Transverse colon (tissue), 4 donors: Measurements from ENCODE around the gene WASF2. TPM values are rescaled to one million over a fixed set of nuclear protein-coding genes. Genes with fewer than 3 reads are reported as not detected.

Source experiments
- DNase-seq: peaks from one replicate; pipeline ENCODE4 v3.0.0-alpha.2; 2019
- H3K27ac ChIP-seq, 4 donors: fragments of 200-600 bp; sonication (generic); 2 replicates each; pipeline ENCODE4 v1.5.1; 2016 to 2018; ENCODE audit warnings: inconsistent platforms in 4 of 4
- H3K27me3 ChIP-seq: fragments of 200-600 bp; sonication (generic); 2 replicates; pipeline ENCODE4 v1.5.1; 2017; ENCODE audit warnings: inconsistent platforms
- H3K36me3 ChIP-seq, 4 donors: fragments of 200-600 bp; sonication (generic); 2 replicates each; pipeline ENCODE4 v1.5.1; 2017 to 2019; ENCODE audit warnings: inconsistent platforms in 4 of 4
- H3K4me1 ChIP-seq, 4 donors: fragments of 200-600 bp; sonication (generic); 2 replicates each; pipeline ENCODE4 v1.5.1; 2017 to 2020; ENCODE audit warnings: inconsistent platforms in 4 of 4
- H3K4me3 ChIP-seq, 4 donors: fragments of 200-600 bp; sonication (generic); 1 replicate in 1 of 4; 2 replicates in 3 of 4; pipeline versions ENCODE4 v1.5.1 to v1.6.1; 2017 to 2019; ENCODE audit warnings: inconsistent platforms in 4 of 4
- H3K9me3 ChIP-seq, 2 donors: fragments of 200-600 bp; sonication (generic); 2 replicates each; pipeline ENCODE4 v1.5.1; 2017 to 2019; ENCODE audit warnings: inconsistent platforms in 2 of 2
- EP300 ChIP-seq: sonication (generic); formaldehyde crosslinking; IDR thresholded peaks from one replicate; pipeline ENCODE4 v1.6.1; 2017; ENCODE audit warnings: antibody characterized with exemption, low read depth
- POLR2A ChIP-seq: fragments of 450-650 bp; IDR thresholded peaks from one replicate; pipeline ENCODE4 v1.6.1; 2016; ENCODE audit warnings: antibody characterized with exemption, mild to moderate bottlenecking, moderate library complexity
- POLR2AphosphoS5 ChIP-seq, 3 donors: sonication (generic); formaldehyde crosslinking; IDR thresholded peaks; one replicate each; pipeline ENCODE4 v1.6.1; 2016; ENCODE audit warnings: antibody characterized with exemption in 3 of 3
- WGBS, 2 donors: methylation state at CpG; one replicate each; pipeline ENCODE4 v1.1.5; 2018; ENCODE audit warnings: low coverage in 1 of 2; 5-methylcytosine and 5-hydroxymethylcytosine counted together
- in situ Hi-C, 4 donors: fragments of 200-750 bp; cut with MboI; loops; one replicate each; pipeline versions ENCODE4 v1.15.0 to v1.15.1; 2017; ENCODE audit warnings: low sequenced_read_pairs in 3 of 4, low pct_ligation_motif_present in 1 of 4, low pct_unique_long_range_greater_than_20kb in 1 of 4
- intact Hi-C: fragments of 100-400 bp; cut with DNase I; formaldehyde crosslinking; loops from one replicate; pipeline ENCODE4 v1.15.1; 2023; ENCODE audit warnings: low total_unique reads
- total RNA-seq, 4 donors: library from RNA; depleted of rRNA; stranded (reverse); fragments of >200 nt; gene quantifications; one replicate each; pipeline ENCODE4 v1.1.0, GENCODE V29; 2016
- TF ChIP-seq, protein P1 (sequence below), 5 experiments: fragments of 200-600 bp in 3 of 5; fragments of 450-650 bp in 2 of 5; sonication (generic) in 3 of 5; IDR thresholded peaks; 1 replicate in 2 of 5; 2 replicates in 3 of 5; pipeline ENCODE4 v1.5.1; 2016 to 2017; ENCODE audit warnings: antibody characterized with exemption in 5 of 5, inconsistent platforms in 3 of 5, mild to moderate bottlenecking in 2 of 5, moderate library complexity in 1 of 5

The WASF2 gene
- total RNA-seq, 4 donors from 2014 or later, result 34.6 to 114 (median 60.9) TPM

DNA sequence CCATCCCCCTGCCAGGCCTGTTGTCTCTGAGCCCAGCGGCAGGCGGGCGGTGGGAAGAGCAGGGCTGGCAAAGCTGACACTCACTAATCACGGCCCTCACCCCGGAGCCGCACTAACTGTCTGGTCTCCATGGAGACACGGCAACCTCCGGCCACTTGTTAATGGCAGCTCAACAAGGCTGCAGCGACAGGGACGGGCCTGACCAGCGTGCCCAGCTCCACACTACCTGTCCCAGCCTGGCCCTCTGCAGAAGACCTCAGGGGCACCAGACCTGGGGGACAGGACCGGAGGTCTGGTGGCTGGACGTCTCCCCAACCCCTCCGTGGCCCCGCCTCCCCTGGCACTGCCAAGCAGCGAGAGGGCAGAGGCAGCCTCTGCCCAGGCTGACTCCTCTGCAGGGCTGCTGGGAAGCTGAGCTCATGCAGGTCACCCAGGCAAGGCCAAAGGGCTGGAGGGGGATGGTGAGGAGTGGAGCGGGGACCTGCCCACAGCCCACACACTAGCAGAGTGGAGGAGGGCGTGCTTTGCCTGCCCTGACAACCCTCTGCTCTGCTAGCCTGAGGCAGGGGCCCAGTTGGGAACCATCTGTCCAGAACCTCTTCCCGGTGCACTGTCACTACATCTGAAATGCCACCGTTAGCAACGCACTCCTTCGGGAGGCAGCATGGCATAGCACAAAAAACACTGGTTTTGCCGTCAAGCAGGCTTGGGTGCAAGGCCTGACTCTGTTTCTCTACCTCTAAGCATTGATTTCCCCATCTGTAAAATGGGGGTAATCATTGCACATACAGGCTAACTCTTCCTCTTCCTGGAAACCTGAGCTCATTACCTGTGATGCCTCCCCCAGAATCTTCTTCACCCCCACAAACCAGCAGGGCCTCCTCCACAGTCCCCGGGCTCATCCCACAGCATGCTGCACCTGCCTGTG lies 29.6 kb upstream of the WASF2 start:
- no peak overlapping the region for H3K4me3 ChIP-seq
- WGBS, 2 donors, result 61 to 90% methylated on average over 4 to 16 of the region's 24 CpGs
- peak; percentile 36 for DNase-seq
- no peaks in the 10 kb centered on the region for H3K9me3 ChIP-seq
- in situ Hi-C loops, result no loop called here
- no peaks in the 10 kb centered on the region for H3K36me3 ChIP-seq
- peaks cover 45 to 76% (median 62%) of the 10 kb centered on the region in 4 donors for H3K4me1 ChIP-seq
- H3K27ac ChIP-seq, result peak overlapping the region; percentile 80 to 91 (median 84)
- no peaks in the 10 kb centered on the region for H3K27me3 ChIP-seq
- TF ChIP-seq EP300 (no peak), POLR2A (no peak), POLR2AphosphoS5 (IDR thresholded peaks at IDR 0.05) (no peak)
- TF ChIP-seq, protein P1, sequence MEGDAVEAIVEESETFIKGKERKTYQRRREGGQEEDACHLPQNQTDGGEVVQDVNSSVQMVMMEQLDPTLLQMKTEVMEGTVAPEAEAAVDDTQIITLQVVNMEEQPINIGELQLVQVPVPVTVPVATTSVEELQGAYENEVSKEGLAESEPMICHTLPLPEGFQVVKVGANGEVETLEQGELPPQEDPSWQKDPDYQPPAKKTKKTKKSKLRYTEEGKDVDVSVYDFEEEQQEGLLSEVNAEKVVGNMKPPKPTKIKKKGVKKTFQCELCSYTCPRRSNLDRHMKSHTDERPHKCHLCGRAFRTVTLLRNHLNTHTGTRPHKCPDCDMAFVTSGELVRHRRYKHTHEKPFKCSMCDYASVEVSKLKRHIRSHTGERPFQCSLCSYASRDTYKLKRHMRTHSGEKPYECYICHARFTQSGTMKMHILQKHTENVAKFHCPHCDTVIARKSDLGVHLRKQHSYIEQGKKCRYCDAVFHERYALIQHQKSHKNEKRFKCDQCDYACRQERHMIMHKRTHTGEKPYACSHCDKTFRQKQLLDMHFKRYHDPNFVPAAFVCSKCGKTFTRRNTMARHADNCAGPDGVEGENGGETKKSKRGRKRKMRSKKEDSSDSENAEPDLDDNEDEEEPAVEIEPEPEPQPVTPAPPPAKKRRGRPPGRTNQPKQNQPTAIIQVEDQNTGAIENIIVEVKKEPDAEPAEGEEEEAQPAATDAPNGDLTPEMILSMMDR (IDR thresholded peaks at IDR 0.05), result no peak
- intact Hi-C loops, result loop anchor here (5.0 kb wide), 1 partner anchor 1222 kb away; no protein-coding TSS in a partner anchor

DNA sequence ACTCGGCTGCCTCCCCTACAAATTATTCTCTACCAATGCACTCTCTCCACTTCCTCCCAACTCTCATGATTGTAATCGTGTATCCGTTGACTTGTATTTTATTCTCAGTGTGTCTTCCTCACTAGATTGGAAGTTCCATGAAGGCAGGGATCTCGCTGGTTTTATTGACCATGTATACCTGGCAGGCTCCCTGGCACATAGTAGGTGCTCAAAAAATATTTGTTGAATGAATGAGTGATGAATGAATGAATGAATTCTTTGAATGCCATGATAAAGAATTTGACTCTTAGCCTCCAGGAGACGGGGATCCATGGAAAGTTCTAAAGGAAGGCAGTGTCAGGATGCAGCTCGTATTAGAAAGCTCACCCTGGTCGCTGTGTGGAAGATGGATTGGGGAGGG lies 28.8 kb upstream of the WASF2 start:
- no peak for DNase-seq
- Histone ChIP-seq H3K9me3 (no peaks in the 10 kb centered on the region), H3K36me3 (no peaks in the 10 kb centered on the region), H3K4me1 (peaks cover 45 to 73% (median 60%) of the 10 kb centered on the region in 4 donors), H3K27ac (peak overlapping the region; percentile 80 to 91 (median 84)), H3K27me3 (no peaks in the 10 kb centered on the region), H3K4me3 (no peak overlapping the region)
- intact Hi-C loops, result loop anchor here (5.0 kb wide), 1 partner anchor 1222 kb away; no protein-coding TSS in a partner anchor
- in situ Hi-C loops, result no loop called here
- TF ChIP-seq EP300 (no peak), POLR2A (no peak), POLR2AphosphoS5 (IDR thresholded peaks at IDR 0.05) (no peak)
- TF ChIP-seq, protein P1 (IDR thresholded peaks at IDR 0.05), result no peak
- WGBS, 2 donors, result 85 to 87% methylated on average over 4 to 7 of the region's 7 CpGs

DNA sequence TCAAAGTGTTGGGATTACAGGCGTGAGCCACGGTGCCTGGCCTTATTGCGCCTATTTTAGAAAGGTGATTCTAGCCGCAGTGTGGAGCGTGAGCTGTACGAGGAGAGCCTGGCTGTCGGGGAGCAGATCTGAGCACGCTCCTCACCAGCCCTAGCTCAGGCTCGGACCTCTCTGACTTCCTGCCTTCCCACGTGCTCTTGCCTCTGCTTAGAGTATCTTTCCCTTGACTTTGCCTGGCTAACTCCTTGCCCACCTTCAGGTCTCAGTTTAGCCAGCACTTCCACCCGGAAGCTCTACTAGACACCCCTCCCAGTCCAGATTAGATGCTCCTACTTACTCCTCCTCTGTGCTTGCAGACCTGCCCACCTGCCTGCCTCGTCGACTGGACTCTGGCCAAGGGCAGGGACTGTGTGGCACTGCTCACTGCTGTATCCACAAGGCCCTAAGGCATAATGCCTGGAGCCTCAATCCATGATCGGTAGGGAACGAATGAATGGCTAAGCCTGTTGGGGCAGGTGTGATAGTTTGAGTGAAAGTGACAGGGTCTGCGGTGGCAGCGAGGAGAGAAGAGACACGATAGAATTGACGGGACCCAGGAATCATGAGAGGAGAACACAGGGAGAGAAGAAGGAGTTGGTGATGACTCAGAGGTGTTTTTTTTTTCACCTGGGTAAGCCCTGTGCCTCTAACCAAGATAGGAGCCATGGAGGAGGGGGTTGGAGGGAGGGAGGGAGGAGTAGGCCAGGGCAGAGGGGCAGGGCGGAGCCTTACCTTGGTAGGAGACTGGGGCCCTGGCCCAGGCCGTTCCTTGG lies 28.1 kb upstream of the WASF2 start:
- Histone ChIP-seq H3K9me3 (no peaks in the 10 kb centered on the region), H3K27me3 (no peaks in the 10 kb centered on the region), H3K4me1 (peaks cover 39 to 72% (median 53%) of the 10 kb centered on the region in 4 donors), H3K27ac (peak overlapping the region; percentile 80 to 91 (median 84)), H3K4me3 (no peak overlapping the region), H3K36me3 (no peaks in the 10 kb centered on the region)
- intact Hi-C loops, result loop anchor here (5.0 kb wide), 1 partner anchor 1221 kb away; no protein-coding TSS in a partner anchor
- 50 to 55% methylated on average over 11 to 21 of the region's 21 CpGs for WGBS, 2 donors
- peak; percentile 90 for DNase-seq
- in situ Hi-C loops, result no loop called here
- TF ChIP-seq POLR2AphosphoS5 (IDR thresholded peaks at IDR 0.05) (peak; percentile 50 to 77 (median 74)), EP300 (no peak), POLR2A (peak; percentile 63)

DNA sequence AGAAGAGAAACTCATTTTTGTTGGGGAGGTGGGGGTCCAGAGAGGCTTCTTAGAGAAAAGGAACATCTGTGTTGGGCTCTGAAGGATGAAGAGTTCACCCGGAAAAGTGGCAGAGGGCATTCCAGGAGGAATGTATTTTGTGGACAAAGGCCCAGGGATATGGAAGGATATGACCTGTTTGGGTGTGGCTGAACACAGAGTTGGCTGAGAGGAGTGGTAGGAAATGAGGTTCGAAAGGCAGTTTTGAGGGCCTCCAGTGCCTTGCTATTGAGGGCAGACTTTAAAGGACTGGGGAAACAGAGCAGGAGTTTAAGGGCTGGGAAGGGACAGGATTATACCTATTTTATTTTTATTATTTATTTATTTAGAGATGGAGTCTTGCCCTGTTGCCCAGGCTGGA lies 27.3 kb upstream of the WASF2 start:
- no peak overlapping the region for H3K4me3 ChIP-seq
- DNase-seq, result peak; percentile 46
- no peaks in the 10 kb centered on the region for H3K9me3 ChIP-seq
- 47 to 57% methylated on average over 2 of the region's 2 CpGs for whole genome bisulfite sequencing, 2 donors
- peaks cover 32 to 64% (median 46%) of the 10 kb centered on the region in 4 donors for H3K4me1 ChIP-seq
- H3K27me3 ChIP-seq, result no peaks in the 10 kb centered on the region
- intact Hi-C loops, result loop anchor here (5.0 kb wide), 1 partner anchor 1220 kb away; no protein-coding TSS in a partner anchor
- no peaks in the 10 kb centered on the region for H3K36me3 ChIP-seq
- H3K27ac ChIP-seq, result peak overlapping the region; percentile 80 to 91 (median 84)
- peak in 1 of 3 donors; percentile 47 for TF ChIP-seq POLR2AphosphoS5 (IDR thresholded peaks at IDR 0.05)
- TF ChIP-seq, protein P1 (IDR thresholded peaks at IDR 0.05), result no peak
- in situ Hi-C loops, result no loop called here
